B cell (primary cell): ENCODE measurements around the gene SLC12A7.

ENCODE experiments used
- CTCF ChIP-seq: fragments of 200-600 bp; IDR thresholded peaks from one replicate; pipeline ENCODE4 v1.8.0; 2022; ENCODE audit warnings: antibody characterized with exemption, mild to moderate bottlenecking
- EZH2 ChIP-seq: IDR thresholded peaks from 2 replicates; pipeline ENCODE4 v1.6.1; 2012; ENCODE audit warnings: borderline replicate concordance, low read depth, mild to moderate bottlenecking, moderate library complexity, low read length; ENCODE audit not compliant: insufficient read depth, poor library complexity, severe bottlenecking

DNA sequence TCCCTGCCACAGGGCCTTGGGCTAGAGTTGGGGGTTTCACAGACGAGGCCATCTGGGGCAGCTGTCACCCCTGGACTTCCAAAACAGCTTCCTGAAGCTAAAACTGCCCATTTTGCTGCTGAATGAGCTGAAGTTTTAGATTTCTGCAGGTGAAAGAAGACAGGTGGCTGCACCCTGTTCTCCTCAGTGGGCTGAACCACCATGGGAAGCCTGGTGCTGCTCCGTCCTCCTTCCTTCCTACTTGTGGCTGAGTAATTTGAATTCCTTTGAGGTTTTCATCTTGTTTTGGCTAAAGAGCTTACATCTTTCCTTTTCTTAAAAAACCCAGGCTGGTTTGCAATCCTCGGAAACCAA, 97.9 kb downstream of the SLC12A7 start:
- TF ChIP-seq CTCF = no peak
- no peak for TF ChIP-seq EZH2
